ENCODE data around the gene C1RL. TPM values are rescaled to one million over a fixed set of nuclear protein-coding genes. Genes with fewer than 3 reads are reported as not detected.

Gene C1RL, protein sequence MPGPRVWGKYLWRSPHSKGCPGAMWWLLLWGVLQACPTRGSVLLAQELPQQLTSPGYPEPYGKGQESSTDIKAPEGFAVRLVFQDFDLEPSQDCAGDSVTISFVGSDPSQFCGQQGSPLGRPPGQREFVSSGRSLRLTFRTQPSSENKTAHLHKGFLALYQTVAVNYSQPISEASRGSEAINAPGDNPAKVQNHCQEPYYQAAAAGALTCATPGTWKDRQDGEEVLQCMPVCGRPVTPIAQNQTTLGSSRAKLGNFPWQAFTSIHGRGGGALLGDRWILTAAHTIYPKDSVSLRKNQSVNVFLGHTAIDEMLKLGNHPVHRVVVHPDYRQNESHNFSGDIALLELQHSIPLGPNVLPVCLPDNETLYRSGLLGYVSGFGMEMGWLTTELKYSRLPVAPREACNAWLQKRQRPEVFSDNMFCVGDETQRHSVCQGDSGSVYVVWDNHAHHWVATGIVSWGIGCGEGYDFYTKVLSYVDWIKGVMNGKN
- total RNA-seq: 10 to 100 TPM in 4 of 8 experiments, 1 to 10 TPM in 4; 1.5 to 61.5 (median 11.1) TPM

DNA sequence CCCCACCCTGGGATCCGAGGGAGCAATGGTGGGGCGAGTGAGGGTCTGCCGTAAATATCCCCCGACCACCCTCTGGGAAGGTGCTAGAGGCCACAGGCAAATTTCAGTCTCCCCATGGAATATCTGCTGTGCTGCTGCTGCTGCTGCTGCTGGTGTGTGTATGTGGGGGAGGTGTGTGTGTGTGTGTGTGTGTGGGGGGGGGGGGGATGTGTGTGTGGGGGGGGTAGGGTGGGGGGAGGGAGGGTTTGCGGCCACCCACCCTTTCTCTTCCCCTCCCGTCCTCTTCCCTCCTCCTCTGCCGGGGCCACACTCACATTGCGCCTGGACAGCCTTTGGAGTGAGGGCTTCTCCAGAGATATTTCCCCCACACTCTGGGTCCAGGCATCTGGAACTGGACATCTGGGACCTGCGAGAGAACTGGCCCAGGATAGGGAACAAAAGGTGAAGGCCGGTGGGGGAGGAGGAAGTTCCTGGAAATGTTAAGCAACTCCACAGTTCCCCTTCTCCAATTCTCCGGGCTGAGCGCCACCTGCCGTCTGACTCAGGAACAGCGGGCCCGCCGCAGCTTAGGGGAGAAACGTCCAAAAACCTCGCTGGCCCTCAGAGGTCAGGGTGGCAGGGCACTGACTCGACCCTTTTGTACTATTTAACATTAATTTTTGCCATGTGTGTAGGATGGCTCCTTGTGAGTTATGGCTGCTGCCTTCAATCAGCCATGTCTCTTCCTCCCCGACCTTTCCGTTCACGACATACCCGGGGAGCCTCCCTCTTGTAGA lies at the start of gene C1RL:
C1RL (minus strand) TSS at position 419 of the 776 bp plus-strand sequence; CDS start at position 385, 34 bp downstream.
- WGBS, 10 experiments: 0 to 22% (median 8%) methylated on average over 2 to 10 of the region's 23 CpGs; no CpG with 5 or more reads in 5 of the 10 experiments
- Histone ChIP-seq H3K27ac (peak within 1 kb of the TSS; percentile 34 to 37), H3K4me3 (peak within 1 kb of the TSS; percentile 22 to 38 (median 30)), H3K4me1 (replicated peaks in 1 of 2) (peaks cover 5 to 12% of the 10 kb centered on the region in 2 donors)
- ATAC-seq (replicated peaks in 6 of 8): peak; percentile 32 to 69 (median 60)
- in situ Hi-C loops (cut with MboI; ENCODE audit: low pct_unique_long_range_greater_than_20kb in 2 of 9, low sequenced_read_pairs in 9 of 9, unreplicated experiment in 9 of 9): loop anchor here in 3 of 9 experiments (25.0 kb wide), 2 partner anchors 147 to 172 kb away; partner anchors contain the start of genes ATN1 (in 2 of the 3), C12orf57 (in 2 of the 3), RNU7-1 (in 2 of the 3) and EMG1 (in 1 of the 3)

DNA sequence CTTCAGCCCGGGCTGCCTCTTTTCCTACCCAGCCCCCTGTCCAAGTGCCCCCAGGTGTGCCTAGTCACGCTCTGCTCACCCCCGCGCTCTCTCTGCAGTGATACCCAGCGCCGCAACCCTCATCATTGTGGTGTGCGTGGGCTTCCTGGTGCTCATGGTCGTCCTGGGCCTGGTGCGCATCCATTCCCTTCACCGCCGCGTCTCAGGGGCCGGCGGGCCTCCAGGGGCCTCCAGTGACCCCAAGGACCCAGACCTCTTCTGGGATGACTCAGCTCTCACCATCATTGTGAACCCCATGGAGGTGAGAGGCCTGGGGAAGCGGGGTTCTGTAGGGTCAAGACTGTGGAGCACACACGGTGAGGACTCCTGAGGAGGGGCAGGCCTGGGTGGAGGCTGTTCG lies 48.4 kb upstream of the C1RL start:
- no peak overlapping the region for H3K27ac ChIP-seq
- ATAC-seq (replicated peaks in 6 of 8): no peak

DNA sequence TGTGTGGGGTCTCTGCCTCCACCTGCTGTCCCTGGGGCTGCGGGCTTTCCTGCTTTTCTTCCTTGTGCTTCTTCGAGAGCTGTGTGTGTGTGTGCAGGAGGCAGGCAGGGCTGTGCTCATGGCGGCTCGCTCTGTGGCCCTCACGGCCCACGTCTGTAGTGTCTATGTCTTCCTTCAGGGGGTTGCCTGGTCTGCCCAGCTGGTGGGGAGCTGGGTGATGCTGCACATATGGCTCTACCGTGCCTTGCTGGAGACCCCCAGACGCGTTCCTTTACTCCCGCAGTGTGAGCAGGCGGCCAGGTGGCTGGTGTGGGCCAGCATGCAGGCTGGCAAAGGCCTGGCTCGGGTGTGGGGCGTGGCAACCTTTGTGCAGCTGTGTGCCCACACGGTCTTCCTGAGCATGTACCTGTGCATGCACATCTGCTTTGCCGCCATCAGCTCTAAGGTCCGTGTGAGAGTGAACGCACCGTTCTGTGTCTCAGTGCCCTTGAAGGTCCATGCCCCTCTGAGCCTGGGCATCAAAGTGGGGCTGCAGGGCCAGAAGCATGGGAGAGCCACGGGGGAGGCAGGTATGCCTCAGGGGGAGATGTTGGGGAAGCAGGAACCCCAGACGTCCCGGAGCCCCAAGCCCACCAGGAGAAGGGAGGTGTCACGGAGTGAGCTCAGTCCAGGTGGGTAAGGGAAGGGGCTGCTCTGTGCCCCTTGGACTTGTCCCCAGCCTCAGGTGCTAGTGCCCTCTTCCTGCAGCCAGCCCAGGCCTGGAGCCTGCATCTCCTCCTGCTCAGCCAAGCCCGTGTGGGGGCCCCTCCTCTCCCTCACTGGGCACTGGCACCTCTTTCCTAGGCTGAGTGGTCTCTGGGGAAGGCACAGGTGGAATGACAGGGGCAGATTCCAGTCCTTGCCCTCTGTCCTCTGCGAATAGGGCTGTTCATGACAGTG lies 47.5 kb upstream of the C1RL start:
- 44 to 86% (median 60%) methylated on average over 1 to 4 of the region's 24 CpGs; no CpG with 5 or more reads in 5 of the 10 experiments for WGBS, 10 experiments
- H3K4me1 ChIP-seq (replicated peaks in 1 of 2): no peaks in the 10 kb centered on the region
- H3K4me3 ChIP-seq: no peak overlapping the region
- no peak overlapping the region for H3K27ac ChIP-seq
- in situ Hi-C loops (cut with MboI; ENCODE audit: low pct_unique_long_range_greater_than_20kb in 2 of 9, low sequenced_read_pairs in 9 of 9, unreplicated experiment in 9 of 9): no loop called here
- ATAC-seq (replicated peaks in 6 of 8): no peak

More for the DNA sequence above, 48.4 kb upstream of the C1RL start:
- Histone ChIP-seq H3K4me1 (replicated peaks in 1 of 2) (no peaks in the 10 kb centered on the region), H3K4me3 (no peak overlapping the region)
- in situ Hi-C loops (cut with MboI; ENCODE audit: low pct_unique_long_range_greater_than_20kb in 2 of 9, low sequenced_read_pairs in 9 of 9, unreplicated experiment in 9 of 9): no loop called here
- WGBS, 10 experiments: 100% methylated on average over 5 of the region's 17 CpGs; no CpG with 5 or more reads in 9 of the 10 experiments

DNA sequence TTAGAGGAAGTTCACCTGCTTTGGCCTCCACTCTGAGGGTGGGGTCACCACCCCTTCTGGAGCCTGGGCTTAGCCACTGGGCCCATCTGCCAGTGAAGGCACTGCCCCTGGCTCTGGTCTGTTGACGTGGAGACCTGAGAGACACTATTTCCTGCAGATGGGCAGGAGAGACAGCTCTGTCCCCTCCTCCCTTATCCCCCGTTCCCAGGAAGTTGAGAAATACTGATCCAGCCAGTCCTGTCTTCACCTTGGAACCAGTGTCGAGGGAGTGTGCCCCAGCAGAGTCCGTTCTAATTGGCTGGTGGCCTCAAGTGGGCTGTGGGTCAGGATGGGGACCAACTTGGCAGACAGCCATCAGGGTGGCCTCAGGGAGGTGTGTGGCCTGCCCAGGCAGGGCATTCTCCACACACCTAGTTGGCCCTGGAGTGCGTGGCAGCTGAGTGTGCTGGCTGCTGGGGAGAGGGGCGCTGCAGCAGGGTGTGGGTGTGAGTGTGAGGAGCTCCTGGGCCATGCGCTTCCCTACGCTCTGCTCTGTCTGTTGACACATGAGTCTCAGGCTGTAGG lies 46.5 kb upstream of the C1RL start:
- ATAC-seq (replicated peaks in 6 of 8): peak in 6 of 8 experiments; percentile 6 to 85 (median 21)
- in situ Hi-C loops (cut with MboI; ENCODE audit: low pct_unique_long_range_greater_than_20kb in 2 of 9, low sequenced_read_pairs in 9 of 9, unreplicated experiment in 9 of 9): no loop called here
- Histone ChIP-seq H3K4me3 (no peak overlapping the region), H3K27ac (no peak overlapping the region), H3K4me1 (replicated peaks in 1 of 2) (no peaks in the 10 kb centered on the region)
- WGBS, 10 experiments: 78 to 100% (median 80%) methylated on average over 1 to 6 of the region's 8 CpGs; no CpG with 5 or more reads in 7 of the 10 experiments

DNA sequence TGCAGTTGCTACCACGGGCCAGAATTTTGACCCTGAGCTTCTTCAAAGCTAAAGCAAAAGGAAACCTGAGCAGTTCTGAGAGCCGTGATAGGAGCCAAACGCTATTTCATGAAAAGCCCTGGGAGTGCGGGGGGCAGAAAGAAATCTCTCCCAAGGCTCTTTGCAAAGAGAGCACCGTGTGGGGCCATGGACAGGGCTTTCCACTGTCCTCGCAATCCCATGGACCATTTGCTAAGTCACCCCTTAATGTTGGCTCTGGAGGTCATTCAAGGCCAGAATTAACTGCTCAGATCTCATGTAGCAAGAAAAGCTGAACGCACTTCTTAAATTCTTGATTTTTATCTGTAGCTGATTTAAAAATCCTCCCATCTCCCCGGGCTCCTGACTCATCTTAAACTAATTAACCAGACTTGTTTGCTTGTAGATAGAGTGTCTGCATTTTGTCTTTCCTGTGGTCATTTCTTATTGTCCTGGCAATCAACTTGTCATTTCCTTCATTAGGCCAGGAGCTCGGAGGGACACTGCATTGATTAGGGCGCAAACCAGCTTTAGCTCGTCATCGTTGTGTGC lies 46.0 kb upstream of the C1RL start:
- in situ Hi-C loops (cut with MboI; ENCODE audit: low pct_unique_long_range_greater_than_20kb in 2 of 9, low sequenced_read_pairs in 9 of 9, unreplicated experiment in 9 of 9): no loop called here
- H3K4me1 ChIP-seq (replicated peaks in 1 of 2): no peaks in the 10 kb centered on the region
- 50 to 97% (median 86%) methylated on average over 2 to 10 of the region's 12 CpGs for WGBS, 10 experiments
- H3K4me3 ChIP-seq: no peak overlapping the region
- ATAC-seq (replicated peaks in 6 of 8): peak in 2 of 8 experiments; percentile 3 to 9
- H3K27ac ChIP-seq: no peak overlapping the region

DNA sequence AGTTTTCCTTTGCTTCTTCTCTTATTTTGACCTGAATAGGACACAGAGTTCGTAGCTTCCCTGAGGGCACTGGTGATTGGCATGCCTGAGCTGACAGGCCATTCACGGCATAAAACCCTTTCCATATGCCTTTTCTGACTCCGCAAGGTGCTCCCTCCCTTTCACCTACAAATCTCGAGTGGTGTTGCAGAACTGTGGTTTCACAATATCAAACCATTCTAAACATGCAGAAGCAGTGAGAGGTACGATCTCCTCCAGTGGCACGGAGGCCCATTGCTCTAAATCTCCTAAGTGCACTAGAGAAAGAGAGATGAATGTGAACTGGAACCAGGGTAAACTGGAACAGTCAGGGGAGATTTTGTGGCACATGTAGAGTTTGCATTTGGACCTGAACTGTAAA lies 45.0 kb upstream of the C1RL start:
- no peak for ATAC-seq (replicated peaks in 6 of 8)
- Histone ChIP-seq H3K4me1 (replicated peaks in 1 of 2) (no peaks in the 10 kb centered on the region), H3K4me3 (no peak overlapping the region), H3K27ac (no peak overlapping the region)
- WGBS, 10 experiments: 63 to 100% (median 88%) methylated on average over 2 to 6 of the region's 6 CpGs; no CpG with 5 or more reads in 4 of the 10 experiments
- in situ Hi-C loops (cut with MboI; ENCODE audit: low pct_unique_long_range_greater_than_20kb in 2 of 9, low sequenced_read_pairs in 9 of 9, unreplicated experiment in 9 of 9): no loop called here

DNA sequence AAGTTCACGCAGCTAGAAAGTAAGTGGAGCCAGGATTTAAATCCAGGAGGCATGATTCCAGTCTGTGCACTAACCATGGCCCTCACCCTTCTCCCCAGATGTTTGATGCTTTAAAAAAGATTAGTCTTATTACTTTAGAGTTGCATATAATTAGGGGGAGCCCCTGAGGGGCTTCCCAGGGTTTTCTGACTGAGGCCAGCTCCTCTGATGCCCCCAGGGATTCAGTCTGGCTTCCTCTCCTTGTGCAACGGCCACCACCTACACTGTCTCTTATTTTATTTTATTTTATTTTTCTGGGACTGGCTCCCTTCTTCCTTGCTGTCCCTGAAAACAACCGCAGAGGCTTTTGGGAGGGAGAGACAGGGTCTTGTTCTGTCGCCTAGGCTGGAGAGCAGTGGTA lies 43.8 kb upstream of the C1RL start:
- no peak overlapping the region for H3K27ac ChIP-seq
- no peak overlapping the region for H3K4me3 ChIP-seq
- in situ Hi-C loops (cut with MboI; ENCODE audit: low pct_unique_long_range_greater_than_20kb in 2 of 9, low sequenced_read_pairs in 9 of 9, unreplicated experiment in 9 of 9): no loop called here
- H3K4me1 ChIP-seq (replicated peaks in 1 of 2): no peaks in the 10 kb centered on the region
- WGBS, 10 experiments: 88 to 100% (median 96%) methylated on average over 1 to 2 of the region's 4 CpGs; no CpG with 5 or more reads in 2 of the 10 experiments
- no peak for ATAC-seq (replicated peaks in 6 of 8)

DNA sequence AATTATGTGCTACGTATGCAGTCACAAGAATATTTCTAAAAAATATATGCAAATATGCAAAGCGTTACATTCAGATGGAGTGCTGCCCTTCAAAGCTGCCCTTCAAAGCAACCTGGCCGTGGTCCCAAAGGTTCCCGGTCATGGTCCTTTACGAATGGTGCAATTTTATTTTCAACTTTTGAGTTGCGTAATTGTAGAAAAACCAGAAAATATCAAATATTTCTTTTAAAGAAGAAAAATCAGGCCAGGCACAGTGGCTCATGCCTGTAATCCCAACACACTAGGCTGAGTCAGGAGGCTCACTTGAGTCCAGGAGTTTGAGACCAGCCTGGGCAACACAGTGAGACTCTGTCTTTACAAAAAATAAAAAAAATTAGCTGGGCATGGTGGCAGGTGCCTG lies 42.5 kb upstream of the C1RL start:
- in situ Hi-C loops (cut with MboI; ENCODE audit: low pct_unique_long_range_greater_than_20kb in 2 of 9, low sequenced_read_pairs in 9 of 9, unreplicated experiment in 9 of 9): no loop called here
- Histone ChIP-seq H3K4me3 (no peak overlapping the region), H3K27ac (no peak overlapping the region), H3K4me1 (replicated peaks in 1 of 2) (no peaks in the 10 kb centered on the region)
- ATAC-seq (replicated peaks in 6 of 8): no peak
- WGBS, 10 experiments: 55 to 100% (median 95%) methylated on average over 1 to 6 of the region's 6 CpGs

DNA sequence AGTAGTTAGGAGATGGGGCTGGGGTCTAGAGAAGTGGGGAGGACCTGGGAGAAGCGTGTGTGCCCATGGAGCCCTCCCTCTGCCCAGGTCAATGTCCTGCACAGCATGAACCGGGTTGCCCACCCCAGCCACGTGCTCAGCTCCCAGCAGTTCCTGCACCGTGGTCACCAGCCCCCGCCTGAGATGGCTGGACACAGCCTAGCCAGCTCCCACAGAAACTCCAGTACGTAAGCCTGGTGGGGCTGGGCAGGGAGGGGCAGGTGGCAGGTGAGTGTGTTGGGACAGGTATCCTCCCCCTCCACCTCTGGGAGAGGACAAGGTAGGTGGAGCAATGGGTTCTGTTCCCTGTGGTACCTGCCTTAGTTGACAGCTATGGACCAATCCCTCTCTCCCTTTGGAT lies 41.8 kb upstream of the C1RL start:
- no peak overlapping the region for H3K4me3 ChIP-seq
- in situ Hi-C loops (cut with MboI; ENCODE audit: low pct_unique_long_range_greater_than_20kb in 2 of 9, low sequenced_read_pairs in 9 of 9, unreplicated experiment in 9 of 9): no loop called here
- no peaks in the 10 kb centered on the region for H3K4me1 ChIP-seq (replicated peaks in 1 of 2)
- no peak overlapping the region for H3K27ac ChIP-seq
- ATAC-seq (replicated peaks in 6 of 8): no peak
- 93% methylated on average over 3 of the region's 6 CpGs; no CpG with 5 or more reads in 9 of the 10 experiments for WGBS, 10 experiments

DNA sequence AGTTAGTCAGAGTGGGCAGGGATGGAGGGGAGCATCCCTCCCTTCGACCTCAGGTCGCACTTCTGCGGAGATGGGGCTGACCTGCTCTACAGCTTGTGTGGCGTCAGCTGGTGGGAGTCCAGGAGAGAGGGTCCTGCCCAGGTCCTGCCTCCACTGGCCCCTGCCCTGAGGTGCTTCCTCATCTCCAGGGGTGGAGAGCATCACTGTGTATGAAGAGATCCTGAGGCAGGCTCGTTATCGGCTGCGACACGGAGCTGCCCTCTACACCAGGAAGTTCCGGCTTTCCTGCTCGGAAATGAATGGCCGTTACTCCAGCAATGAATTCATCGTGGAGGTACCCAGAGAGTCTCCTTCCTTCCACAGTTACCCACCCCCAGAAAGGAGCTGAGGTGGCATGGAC lies 41.3 kb upstream of the C1RL start:
- Histone ChIP-seq H3K4me3 (no peak overlapping the region), H3K27ac (no peak overlapping the region), H3K4me1 (replicated peaks in 1 of 2) (no peaks in the 10 kb centered on the region)
- no peak for ATAC-seq (replicated peaks in 6 of 8)
- in situ Hi-C loops (cut with MboI; ENCODE audit: low pct_unique_long_range_greater_than_20kb in 2 of 9, low sequenced_read_pairs in 9 of 9, unreplicated experiment in 9 of 9): no loop called here
- WGBS, 10 experiments: 78 to 100% (median 95%) methylated on average over 2 to 11 of the region's 12 CpGs; no CpG with 5 or more reads in 3 of the 10 experiments

DNA sequence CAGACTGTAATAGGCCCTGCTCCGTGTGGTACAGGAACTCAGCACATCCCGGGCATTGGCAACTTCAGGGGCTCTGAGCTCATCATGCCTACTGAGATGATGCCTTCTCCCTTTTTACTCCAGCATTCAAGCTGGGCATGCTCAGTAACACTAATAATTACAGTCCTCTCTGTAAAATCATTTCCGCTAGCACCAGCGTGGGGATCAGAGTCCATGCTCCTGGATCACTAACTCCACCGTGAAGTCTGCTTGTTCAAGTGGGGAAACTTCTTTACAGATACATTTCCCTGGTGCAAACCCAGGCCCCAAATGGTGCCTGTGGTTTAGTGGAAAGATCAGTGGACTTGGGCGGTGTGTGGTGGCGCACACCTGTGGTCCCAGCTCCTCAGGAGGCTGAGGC lies 37.9 kb upstream of the C1RL start:
- H3K4me3 ChIP-seq: no peak overlapping the region
- in situ Hi-C loops (cut with MboI; ENCODE audit: low pct_unique_long_range_greater_than_20kb in 2 of 9, low sequenced_read_pairs in 9 of 9, unreplicated experiment in 9 of 9): no loop called here
- no peak overlapping the region for H3K27ac ChIP-seq
- no peak for ATAC-seq (replicated peaks in 6 of 8)
- H3K4me1 ChIP-seq (replicated peaks in 1 of 2): no peaks in the 10 kb centered on the region
- WGBS, 10 experiments: 85 to 100% (median 95%) methylated on average over 3 to 5 of the region's 7 CpGs; no CpG with 5 or more reads in 6 of the 10 experiments

DNA sequence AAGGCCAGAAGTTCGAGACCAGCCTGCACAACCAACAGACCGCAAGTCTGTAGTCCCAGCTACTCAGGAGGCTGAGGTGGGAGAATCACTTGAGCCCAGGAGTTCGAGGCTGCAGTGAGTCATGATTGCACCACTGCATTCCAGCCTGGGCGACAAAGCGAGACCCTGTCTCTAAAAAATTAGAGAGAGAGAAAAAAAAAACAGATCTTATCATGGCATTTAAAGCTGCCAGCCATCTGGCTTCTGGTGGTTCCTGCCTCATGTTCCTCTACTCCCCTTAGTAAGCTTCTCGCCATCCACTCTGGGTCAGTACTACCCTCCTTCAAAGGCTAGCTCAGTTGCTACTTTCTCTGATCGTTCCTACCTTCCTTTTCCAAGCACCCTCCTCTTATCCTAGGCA lies 37.2 kb upstream of the C1RL start:
- Histone ChIP-seq H3K4me1 (replicated peaks in 1 of 2) (no peaks in the 10 kb centered on the region), H3K27ac (no peak overlapping the region), H3K4me3 (no peak overlapping the region)
- no peak for ATAC-seq (replicated peaks in 6 of 8)
- in situ Hi-C loops (cut with MboI; ENCODE audit: low pct_unique_long_range_greater_than_20kb in 2 of 9, low sequenced_read_pairs in 9 of 9, unreplicated experiment in 9 of 9): no loop called here
- 57 to 100% (median 94%) methylated on average over 1 to 6 of the region's 7 CpGs; no CpG with 5 or more reads in 1 of the 10 experiments for WGBS, 10 experiments

All from motor neuron (in vitro differentiated cells).